KMS-11 (cell line): ENCODE data around the gene FOXD4L1.
"Not testable (repeated sequence)": the region's sequence is repeated elsewhere in the genome, so short reads cannot be mapped to it uniquely, and the experiment has no call there.

Experiments
- H2AFZ ChIP-seq: fragments of 200-600 bp; sonication (generic); 2 replicates; pipeline ENCODE4 v1.6.1; 2016; ENCODE audit warnings: antibody characterized with exemption, mixed run types, low read depth
- H3K27ac ChIP-seq: fragments of 200-600 bp; sonication (generic); 2 replicates; pipeline ENCODE4 v1.6.1; 2016; ENCODE audit warnings: mild to moderate bottlenecking, mixed run types
- H3K27me3 ChIP-seq: fragments of 200-600 bp; sonication (generic); 2 replicates; pipeline ENCODE4 v1.6.1; 2017; ENCODE audit warnings: mild to moderate bottlenecking, low read depth, mixed run types, moderate library complexity; ENCODE audit not compliant: insufficient read depth
- H3K36me3 ChIP-seq: fragments of 200-600 bp; sonication (generic); 2 replicates; pipeline ENCODE4 v1.6.1; 2017; ENCODE audit warnings: mild to moderate bottlenecking, mixed run types; ENCODE audit not compliant: insufficient read depth
- H3K4me1 ChIP-seq: fragments of 200-600 bp; sonication (generic); 2 replicates; pipeline ENCODE4 v1.6.1; 2016; ENCODE audit warnings: mild to moderate bottlenecking, low read depth, mixed run types; ENCODE audit not compliant: poor library complexity, severe bottlenecking
- H3K4me2 ChIP-seq: fragments of 200-600 bp; sonication (generic); 2 replicates; pipeline ENCODE4 v1.7.0; 2016; ENCODE audit warnings: mild to moderate bottlenecking, mixed run types
- H3K4me3 ChIP-seq: fragments of 200-600 bp; sonication (generic); IDR thresholded peaks from 2 replicates; pipeline ENCODE4 v1.6.1; 2017; ENCODE audit warnings: low read depth, low read length, mixed read lengths; ENCODE audit not compliant: insufficient read depth
- H3K79me2 ChIP-seq: fragments of 200-600 bp; sonication (generic); 2 replicates; pipeline ENCODE4 v1.6.1; 2016; ENCODE audit warnings: low read depth, mixed run types; ENCODE audit not compliant: insufficient read depth
- H3K9ac ChIP-seq: fragments of 200-600 bp; sonication (generic); 2 replicates; pipeline ENCODE4 v1.6.1; 2016; ENCODE audit warnings: mild to moderate bottlenecking, mixed run types
- H4K20me1 ChIP-seq: fragments of 200-600 bp; sonication (generic); 2 replicates; pipeline ENCODE4 v1.6.1; 2016; ENCODE audit warnings: mild to moderate bottlenecking, mixed run types; ENCODE audit not compliant: insufficient read depth

FOXD4L1 gene

DNA sequence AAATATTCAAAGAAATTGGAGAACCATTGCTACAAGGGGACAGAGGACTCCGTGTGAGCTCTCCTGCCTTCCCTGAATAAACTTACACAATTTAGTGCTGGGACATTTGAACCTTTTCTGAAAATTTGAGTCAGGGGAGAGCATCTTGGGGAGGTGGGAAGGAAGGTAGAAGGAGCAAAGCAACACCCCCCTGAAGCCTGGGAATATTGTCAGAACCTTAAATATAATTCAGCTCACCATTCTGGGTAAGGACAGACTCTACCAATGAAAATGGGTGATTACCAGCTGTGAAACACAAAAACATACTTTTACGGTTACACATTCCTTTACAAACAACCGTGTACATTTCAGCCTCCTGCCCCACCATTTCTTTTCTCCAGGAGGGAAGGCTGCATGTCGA is at the start of gene FOXD4L1:
Gene FOXD4L1, plus strand, starts transcription at position 301 of the 400 bp plus-strand sequence. CDS start 592 bp downstream, outside the sequence.
- not testable (repeated sequence) for H3K36me3 ChIP-seq, H3K79me2 ChIP-seq, H3K4me2 ChIP-seq

DNA sequence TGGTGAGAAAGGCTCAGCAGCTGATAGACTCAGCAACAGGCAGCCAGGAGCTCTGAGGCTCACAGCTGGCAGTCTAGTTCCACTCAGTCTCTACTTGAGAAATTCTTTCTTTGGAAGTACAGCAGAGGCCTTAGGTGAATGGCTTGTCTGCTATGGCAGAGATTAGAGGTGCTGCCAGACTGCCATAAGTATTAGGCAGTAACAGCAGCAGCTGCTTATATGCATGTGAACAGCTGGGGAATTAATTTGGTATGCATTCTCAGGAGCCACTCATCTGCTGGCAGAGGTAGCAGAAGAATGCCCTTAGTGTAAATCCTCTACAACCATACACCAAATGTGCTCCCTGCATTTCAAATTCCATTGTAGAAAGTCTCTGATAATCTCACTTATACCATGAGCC is 32.7 kb upstream of the FOXD4L1 start:
- H3K36me3 ChIP-seq, H4K20me1 ChIP-seq, H2AFZ ChIP-seq, H3K27me3 ChIP-seq, H3K27ac ChIP-seq, H3K4me1 ChIP-seq, H3K4me3 ChIP-seq, H3K9ac ChIP-seq, H3K4me2 ChIP-seq, H3K79me2 ChIP-seq: not testable (repeated sequence)

More for the DNA sequence above, at the start of gene FOXD4L1:
- H3K9ac ChIP-seq, H3K27ac ChIP-seq, H3K4me3 ChIP-seq, H3K4me1 ChIP-seq, H2AFZ ChIP-seq, H3K27me3 ChIP-seq, H4K20me1 ChIP-seq: not testable (repeated sequence)

DNA sequence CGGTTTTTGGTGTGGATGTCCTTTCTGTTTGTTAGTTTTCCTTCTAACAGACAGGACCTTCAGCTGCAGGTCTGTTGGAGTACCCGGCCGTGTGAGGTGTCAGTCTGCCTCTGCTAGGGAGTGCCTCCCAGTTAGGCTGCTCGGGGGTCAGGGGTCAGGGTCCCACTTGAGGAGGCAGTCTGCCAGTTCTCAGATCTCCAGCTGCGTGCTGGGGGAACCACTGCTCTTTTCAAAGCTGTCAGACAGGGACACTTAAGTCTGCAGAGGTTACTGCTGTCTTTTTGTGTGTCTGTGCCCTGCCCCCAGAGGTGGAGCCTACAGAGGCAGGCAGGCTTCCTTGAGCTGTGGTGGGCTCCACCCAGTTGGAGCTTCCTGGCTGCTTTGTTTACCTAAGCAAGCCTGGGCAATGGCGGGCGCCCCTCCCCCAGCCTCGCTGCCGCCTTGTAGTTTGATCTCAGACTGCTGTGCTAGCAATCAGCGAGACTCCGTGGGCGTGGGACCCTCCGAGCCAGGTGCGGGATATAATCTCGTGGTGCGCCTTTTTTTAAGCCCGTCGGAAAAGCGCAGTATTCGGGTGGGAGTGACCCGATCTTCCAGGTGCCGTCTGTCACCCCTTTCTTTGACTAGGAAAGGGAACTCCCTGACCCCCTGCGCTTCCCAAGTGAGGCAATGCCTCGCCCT is 21.6 kb upstream of the FOXD4L1 start:
- not testable (repeated sequence) for H3K4me1 ChIP-seq, H3K4me3 ChIP-seq, H3K27me3 ChIP-seq, H3K79me2 ChIP-seq, H2AFZ ChIP-seq, H3K4me2 ChIP-seq, H3K36me3 ChIP-seq, H4K20me1 ChIP-seq, H3K9ac ChIP-seq, H3K27ac ChIP-seq

GRCh38 chr2:113496527-113496926 is 1.9 kb upstream of the FOXD4L1 start:
- H3K36me3 ChIP-seq, H3K27ac ChIP-seq, H3K4me3 ChIP-seq, H3K9ac ChIP-seq, H3K4me1 ChIP-seq, H3K27me3 ChIP-seq, H3K79me2 ChIP-seq, H2AFZ ChIP-seq, H3K4me2 ChIP-seq, H4K20me1 ChIP-seq: not testable (repeated sequence)

GRCh38 chr2:113499019-113499885 is 787 bp downstream of the FOXD4L1 start:
- not testable (repeated sequence) for H3K27ac ChIP-seq, H3K9ac ChIP-seq, H4K20me1 ChIP-seq, H3K79me2 ChIP-seq, H2AFZ ChIP-seq, H3K4me3 ChIP-seq, H3K4me1 ChIP-seq, H3K27me3 ChIP-seq, H3K4me2 ChIP-seq, H3K36me3 ChIP-seq

GRCh38 chr2:113499886-113500722 is 1.6 kb downstream of the FOXD4L1 start:
- H3K9ac ChIP-seq, H3K27ac ChIP-seq, H3K4me3 ChIP-seq, H4K20me1 ChIP-seq, H3K27me3 ChIP-seq, H3K4me2 ChIP-seq, H3K36me3 ChIP-seq, H3K79me2 ChIP-seq, H2AFZ ChIP-seq, H3K4me1 ChIP-seq: not testable (repeated sequence)

DNA sequence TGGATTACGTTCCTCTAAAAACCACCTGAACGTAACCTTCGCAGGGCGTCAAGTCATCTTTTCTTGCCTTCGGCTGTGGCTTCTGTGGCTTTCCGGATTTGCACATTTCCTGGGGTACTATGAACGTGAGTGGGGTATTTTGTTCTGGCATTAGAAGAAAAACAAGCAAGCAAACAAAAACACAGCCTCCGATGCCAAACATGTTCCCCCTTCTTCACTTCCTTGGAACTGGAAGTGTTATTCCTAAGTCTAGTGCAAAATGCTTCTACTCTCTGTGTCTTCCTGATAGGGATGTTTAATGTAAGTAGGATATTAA is 2.2 kb downstream of the FOXD4L1 start:
- not testable (repeated sequence) for H4K20me1 ChIP-seq, H3K9ac ChIP-seq, H2AFZ ChIP-seq, H3K4me3 ChIP-seq, H3K36me3 ChIP-seq, H3K27ac ChIP-seq, H3K79me2 ChIP-seq, H3K4me1 ChIP-seq, H3K4me2 ChIP-seq, H3K27me3 ChIP-seq

DNA sequence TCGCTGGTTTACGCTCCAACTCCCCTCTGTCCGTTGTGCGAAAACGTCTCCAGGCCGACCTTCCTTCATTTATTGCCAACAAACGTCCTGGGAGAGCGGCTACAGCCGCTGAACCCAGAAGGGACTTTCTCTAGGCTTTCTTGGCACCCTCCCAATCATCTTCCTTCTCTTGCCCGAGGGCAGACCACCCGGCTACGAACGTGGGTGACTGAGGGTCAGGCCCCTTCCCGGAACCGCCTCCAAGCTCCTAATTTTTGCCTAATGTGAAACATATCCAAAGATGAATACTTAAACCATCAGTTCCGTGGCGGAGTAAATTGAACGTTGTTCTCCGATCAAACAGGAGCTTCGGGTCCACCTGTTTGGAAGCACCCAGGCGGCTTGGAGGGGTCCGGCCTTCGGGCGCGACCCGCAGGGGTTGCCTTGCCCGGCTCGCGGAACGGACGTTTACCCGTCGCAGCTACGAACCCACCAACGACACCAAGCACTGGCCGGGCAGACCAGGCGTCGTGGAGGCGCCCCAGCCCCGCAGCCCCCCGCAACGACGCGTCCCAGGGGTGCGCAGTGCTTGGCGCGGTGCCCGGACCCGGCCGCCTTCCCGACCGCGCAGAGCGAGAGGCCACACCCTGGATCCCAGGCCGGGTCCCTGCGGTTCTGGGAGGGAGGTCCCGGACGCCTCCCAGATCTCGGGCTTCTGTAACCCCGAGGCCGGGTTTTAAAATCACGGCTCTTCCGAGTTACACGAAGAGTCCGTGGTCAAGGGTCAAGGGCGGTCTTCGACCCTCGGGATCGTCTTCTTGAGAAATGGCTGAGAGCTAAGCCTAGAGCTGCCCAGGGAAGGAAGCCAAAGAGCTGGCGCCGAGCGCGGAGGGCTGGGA is 4.0 kb downstream of the FOXD4L1 start:
- H3K9ac ChIP-seq: not testable (repeated sequence)

GRCh38 chr2:113503094-113504042 is 4.9 kb downstream of the FOXD4L1 start:
- not testable (repeated sequence) for H3K4me2 ChIP-seq, H2AFZ ChIP-seq, H3K27ac ChIP-seq, H3K36me3 ChIP-seq, H3K4me1 ChIP-seq, H3K79me2 ChIP-seq, H3K4me3 ChIP-seq, H3K27me3 ChIP-seq, H3K9ac ChIP-seq, H4K20me1 ChIP-seq

More for the DNA sequence above, 4.0 kb downstream of the FOXD4L1 start:
- not testable (repeated sequence) for H3K4me1 ChIP-seq, H4K20me1 ChIP-seq, H3K27ac ChIP-seq, H3K36me3 ChIP-seq, H3K4me2 ChIP-seq, H3K4me3 ChIP-seq, H3K27me3 ChIP-seq, H2AFZ ChIP-seq, H3K79me2 ChIP-seq
